LNCaP clone FGC (cell line): ENCODE results near the gene C6orf52.

Experiments
- DNase-seq: peaks from one replicate; pipeline ENCODE4 v3.0.0-alpha.2; 2011; ENCODE audit warnings: low read depth
- H3K4me3 ChIP-seq: 2 replicates; pipeline ENCODE4 v1.5.1; 2011; ENCODE audit warnings: mild to moderate bottlenecking, low read depth, low read length, control low read depth
- CTCF ChIP-seq: IDR thresholded peaks from 2 replicates; pipeline ENCODE4 v1.5.1; 2012; ENCODE audit warnings: mild to moderate bottlenecking; ENCODE audit not compliant: control insufficient read depth, insufficient read depth; ENCODE audit errors: extremely low read depth

Gene C6orf52

GRCh38 chr6:10643201-10643651 lies 51.2 kb downstream of the C6orf52 start:
- no peak for DNase-seq
- H3K4me3 ChIP-seq: no peak overlapping the region
- TF ChIP-seq CTCF: no peak

- TF ChIP-seq CTCF: no peak
- DNase-seq: no peak
- H3K4me3 ChIP-seq: no peak overlapping the region
Observed at GRCh38 chr6:10641528-10641927, 52.9 kb downstream of the C6orf52 start.

GRCh38 chr6:10640412-10640811 lies 54.0 kb downstream of the C6orf52 start:
- no peak overlapping the region for H3K4me3 ChIP-seq
- no peak for DNase-seq
- TF ChIP-seq CTCF: no peak

GRCh38 chr6:10633216-10633615 lies 61.2 kb downstream of the C6orf52 start:
- TF ChIP-seq CTCF: no peak
- no peak for DNase-seq
- H3K4me3 ChIP-seq: no peak overlapping the region

- no peak for TF ChIP-seq CTCF
- H3K4me3 ChIP-seq: no peak overlapping the region
Observed at GRCh38 chr6:10630178-10630577, 64.2 kb downstream of the C6orf52 start.

GRCh38 chr6:10627800-10628199 lies 66.6 kb downstream of the C6orf52 start:
- TF ChIP-seq CTCF: no peak
- no peak overlapping the region for H3K4me3 ChIP-seq
- no peak for DNase-seq

More at GRCh38 chr6:10630178-10630577, 64.2 kb downstream of the C6orf52 start:
- DNase-seq: no peak

- no peak for TF ChIP-seq CTCF
- H3K4me3 ChIP-seq: no peak overlapping the region
- no peak for DNase-seq
Observed at GRCh38 chr6:10626154-10626741, 68.2 kb downstream of the C6orf52 start.
